K562 (cell line): ENCODE measurements around the gene MBD1. TPM values are rescaled to one million over a fixed set of nuclear protein-coding genes. Genes with fewer than 3 reads are reported as not detected.
A peak's percentile ranks its signal among the peaks of the same experiment; 100 is the strongest.

Source experiments
- ADNP ChIP-seq: fragments of 200-800 bp; sonication (Bioruptor generic); IDR thresholded peaks from 2 replicates; pipeline ENCODE4 v1.6.1; 2016; ENCODE audit warnings: missing genetic modification characterization, missing compliant biosample characterization
- BRF1 ChIP-seq: IDR thresholded peaks from 3 replicates; pipeline ENCODE4 v1.6.1; 2011; ENCODE audit warnings: borderline replicate concordance, mild to moderate bottlenecking; ENCODE audit not compliant: insufficient read length; ENCODE audit errors: extremely low read depth
- CREB1 ChIP-seq, 2 experiments: sonication (generic) in 1 of 2; formaldehyde crosslinking in 1 of 2; IDR thresholded peaks; 2 replicates each; pipeline versions ENCODE4 v1.6.1 to v1.8.0; 2012 to 2022; ENCODE audit warnings: inconsistent platforms in 1 of 2, mild to moderate bottlenecking in 1 of 2, missing genetic modification reagents in 1 of 2, moderate library complexity in 1 of 2
- EWSR1 ChIP-seq: fragments of 450-650 bp; IDR thresholded peaks from 2 replicates; pipeline ENCODE4 v1.6.1; 2018; ENCODE audit warnings: borderline replicate concordance, mild to moderate bottlenecking, low read depth, moderate library complexity; ENCODE audit not compliant: partially characterized antibody
- PHF20 ChIP-seq: fragments of 450-650 bp; IDR thresholded peaks from 2 replicates; pipeline ENCODE4 v1.6.1; 2018; ENCODE audit not compliant: partially characterized antibody
- SUPT5H ChIP-seq: fragments of 450-650 bp; IDR thresholded peaks from 2 replicates; pipeline ENCODE4 v1.6.1; 2016
- YBX1 ChIP-seq: fragments of 450-650 bp; IDR thresholded peaks from 2 replicates; pipeline ENCODE4 v1.7.1; 2016; ENCODE audit warnings: mild to moderate bottlenecking
- ZNF324 ChIP-seq: fragments of 250-450 bp; sonication (Bioruptor Pico); IDR thresholded peaks from 2 replicates; pipeline ENCODE4 v1.4.0; 2020; ENCODE audit warnings: mild to moderate bottlenecking
- ZSCAN32 ChIP-seq: fragments of 450-650 bp; formaldehyde crosslinking; IDR thresholded peaks from 2 replicates; pipeline ENCODE4 v1.4.0; 2020; ENCODE audit warnings: mild to moderate bottlenecking, moderate library complexity
- polyA plus RNA-seq, 8 experiments: library from polyadenylated mRNA; depleted of rRNA in 4 of 8; stranded (reverse) in 5 of 8; unstranded in 3 of 8; fragments of >200 nt; fragmentation: Nextera tagmentation in 2 of 8; fragmentation: Illumina TruSeq in 1 of 8; extraction: Ambion mirVana in 2 of 8; extraction: Trizol in 1 of 8; gene quantifications; 2 replicates each; pipeline versions ENCODE4 v1.2.1 to v1.2.3, GENCODE V29; 2011 to 2014; ENCODE audit warnings: inconsistent platforms in 1 of 8, missing spikeins in 1 of 8
- total RNA-seq, 7 experiments: library from RNA; depleted of rRNA in 6 of 7; stranded (reverse); fragments of >200 nt in 6 of 7; fragmentation: Illumina TruSeq in 2 of 7; extraction: Trizol in 2 of 7; gene quantifications; 2 replicates each; pipeline versions ENCODE4 v1.2.1 to v1.2.3, GENCODE V29; 2011 to 2021; ENCODE audit warnings: low replicate concordance in 1 of 7
- TF ChIP-seq, protein P1 (sequence below): sonication (generic); formaldehyde crosslinking; IDR thresholded peaks from 2 replicates; pipeline ENCODE4 v1.8.1; 2023; ENCODE audit warnings: mild to moderate bottlenecking, missing genetic modification reagents
- TF ChIP-seq, protein P2 (sequence below): sonication (generic); formaldehyde crosslinking; IDR thresholded peaks from 2 replicates; pipeline ENCODE4 v1.9.0; 2022; ENCODE audit warnings: mild to moderate bottlenecking, missing genetic modification reagents
- TF ChIP-seq, protein P3 (sequence below): fragments of 450-650 bp; formaldehyde crosslinking; IDR thresholded peaks from 2 replicates; pipeline ENCODE4 v1.4.0; 2020; ENCODE audit warnings: mild to moderate bottlenecking, moderate library complexity
- TF ChIP-seq, protein P4 (sequence below): fragments of 450-650 bp; formaldehyde crosslinking; IDR thresholded peaks from 2 replicates; pipeline ENCODE4 v1.4.0; 2020; ENCODE audit warnings: mild to moderate bottlenecking, moderate library complexity
- TF ChIP-seq, protein P5 (sequence below): IDR thresholded peaks from 2 replicates; pipeline ENCODE4 v1.6.1; 2014; ENCODE audit warnings: antibody characterized with exemption
- TF ChIP-seq, protein P6 (sequence below): fragments of 250-450 bp; sonication (Bioruptor Pico); IDR thresholded peaks from 2 replicates; pipeline ENCODE4 v1.4.0; 2020; ENCODE audit warnings: mild to moderate bottlenecking
- TF ChIP-seq, protein P7 (sequence below): sonication (generic); formaldehyde crosslinking; IDR thresholded peaks from 2 replicates; pipeline ENCODE4 v1.9.0; 2022; ENCODE audit warnings: mild to moderate bottlenecking, missing genetic modification reagents

The MBD1 gene
- total and polyA plus RNA-seq, 9 of the 15 experiments (the other 6 are each of a cell fraction or from before 2014, with no cell fraction given) = 3.0 to 59.7 (median 31.7) TPM

DNA sequence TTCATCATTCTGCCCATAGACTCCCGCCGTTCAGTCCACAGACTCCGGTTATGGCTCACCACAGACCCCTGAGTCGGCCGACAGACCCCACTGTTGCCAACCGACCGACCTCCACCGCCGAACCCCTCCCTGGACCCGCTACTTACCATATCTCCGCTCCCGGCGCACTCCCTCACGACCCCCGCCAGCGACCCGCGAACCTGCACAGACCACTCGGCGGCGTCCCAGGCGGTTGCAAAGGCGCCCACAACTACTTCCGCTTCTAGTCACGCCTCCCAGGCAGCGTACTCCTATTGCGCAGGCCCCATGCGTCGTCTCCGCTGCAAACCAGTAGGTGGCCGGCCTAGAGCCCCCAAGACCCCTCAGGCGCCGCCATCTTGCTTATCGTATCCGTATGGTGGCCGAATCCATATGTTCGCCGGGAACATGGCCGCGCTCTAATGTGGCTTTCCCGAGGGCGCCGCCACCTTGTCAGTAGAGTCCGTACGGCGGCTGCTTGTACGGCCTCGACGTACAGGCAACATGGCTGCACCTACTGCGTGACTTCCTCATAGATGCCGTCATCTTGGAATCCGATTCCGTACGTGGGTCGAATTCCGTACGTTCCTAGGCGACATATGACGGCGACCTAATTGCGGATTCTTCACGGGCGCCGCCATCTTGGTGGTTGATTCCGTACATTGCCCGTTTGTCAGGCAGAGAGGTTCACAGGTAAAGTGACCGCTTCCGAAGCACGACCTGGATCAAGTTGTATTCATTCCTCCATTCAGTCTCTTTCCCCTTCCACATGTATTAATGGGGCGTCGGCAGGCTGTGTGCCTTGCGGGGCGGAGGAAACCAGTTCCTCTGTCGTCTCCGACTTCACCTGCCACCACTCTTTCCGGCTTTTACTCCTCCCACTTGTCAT lies 6.4 kb upstream of the MBD1 start, which contains the start of gene CXXC1 (continued):
- TF ChIP-seq, protein P1, sequence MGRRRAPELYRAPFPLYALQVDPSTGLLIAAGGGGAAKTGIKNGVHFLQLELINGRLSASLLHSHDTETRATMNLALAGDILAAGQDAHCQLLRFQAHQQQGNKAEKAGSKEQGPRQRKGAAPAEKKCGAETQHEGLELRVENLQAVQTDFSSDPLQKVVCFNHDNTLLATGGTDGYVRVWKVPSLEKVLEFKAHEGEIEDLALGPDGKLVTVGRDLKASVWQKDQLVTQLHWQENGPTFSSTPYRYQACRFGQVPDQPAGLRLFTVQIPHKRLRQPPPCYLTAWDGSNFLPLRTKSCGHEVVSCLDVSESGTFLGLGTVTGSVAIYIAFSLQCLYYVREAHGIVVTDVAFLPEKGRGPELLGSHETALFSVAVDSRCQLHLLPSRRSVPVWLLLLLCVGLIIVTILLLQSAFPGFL (CRISPR knock-in tag) = no peak
- TF ChIP-seq, protein P2, sequence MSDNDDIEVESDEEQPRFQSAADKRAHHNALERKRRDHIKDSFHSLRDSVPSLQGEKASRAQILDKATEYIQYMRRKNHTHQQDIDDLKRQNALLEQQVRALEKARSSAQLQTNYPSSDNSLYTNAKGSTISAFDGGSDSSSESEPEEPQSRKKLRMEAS (CRISPR knock-in tag) = peak; percentile 91
- TF ChIP-seq PHF20 (peak; percentile 34), ADNP (tag) (no peak), ZNF324 (no peak), BRF1 (no peak), EWSR1 (no peak), CREB1 (IDR thresholded peaks at IDR 0.05) (peak; percentile 34), CREB1 (CRISPR knock-in tag; IDR thresholded peaks at IDR 0.05) (peak; percentile 91), ZSCAN32 (no peak), YBX1 (no peak), SUPT5H (peak; percentile 75)
- TF ChIP-seq, protein P3, sequence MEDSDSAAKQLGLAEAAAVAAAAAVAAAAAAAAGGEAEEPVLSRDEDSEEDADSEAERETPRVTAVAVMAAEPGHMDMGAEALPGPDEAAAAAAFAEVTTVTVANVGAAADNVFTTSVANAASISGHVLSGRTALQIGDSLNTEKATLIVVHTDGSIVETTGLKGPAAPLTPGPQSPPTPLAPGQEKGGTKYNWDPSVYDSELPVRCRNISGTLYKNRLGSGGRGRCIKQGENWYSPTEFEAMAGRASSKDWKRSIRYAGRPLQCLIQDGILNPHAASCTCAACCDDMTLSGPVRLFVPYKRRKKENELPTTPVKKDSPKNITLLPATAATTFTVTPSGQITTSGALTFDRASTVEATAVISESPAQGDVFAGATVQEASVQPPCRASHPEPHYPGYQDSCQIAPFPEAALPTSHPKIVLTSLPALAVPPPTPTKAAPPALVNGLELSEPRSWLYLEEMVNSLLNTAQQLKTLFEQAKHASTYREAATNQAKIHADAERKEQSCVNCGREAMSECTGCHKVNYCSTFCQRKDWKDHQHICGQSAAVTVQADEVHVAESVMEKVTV = no peak
- TF ChIP-seq, protein P4, sequence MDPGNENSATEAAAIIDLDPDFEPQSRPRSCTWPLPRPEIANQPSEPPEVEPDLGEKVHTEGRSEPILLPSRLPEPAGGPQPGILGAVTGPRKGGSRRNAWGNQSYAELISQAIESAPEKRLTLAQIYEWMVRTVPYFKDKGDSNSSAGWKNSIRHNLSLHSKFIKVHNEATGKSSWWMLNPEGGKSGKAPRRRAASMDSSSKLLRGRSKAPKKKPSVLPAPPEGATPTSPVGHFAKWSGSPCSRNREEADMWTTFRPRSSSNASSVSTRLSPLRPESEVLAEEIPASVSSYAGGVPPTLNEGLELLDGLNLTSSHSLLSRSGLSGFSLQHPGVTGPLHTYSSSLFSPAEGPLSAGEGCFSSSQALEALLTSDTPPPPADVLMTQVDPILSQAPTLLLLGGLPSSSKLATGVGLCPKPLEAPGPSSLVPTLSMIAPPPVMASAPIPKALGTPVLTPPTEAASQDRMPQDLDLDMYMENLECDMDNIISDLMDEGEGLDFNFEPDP (CRISPR knock-in tag) = no peak
- TF ChIP-seq, protein P5, sequence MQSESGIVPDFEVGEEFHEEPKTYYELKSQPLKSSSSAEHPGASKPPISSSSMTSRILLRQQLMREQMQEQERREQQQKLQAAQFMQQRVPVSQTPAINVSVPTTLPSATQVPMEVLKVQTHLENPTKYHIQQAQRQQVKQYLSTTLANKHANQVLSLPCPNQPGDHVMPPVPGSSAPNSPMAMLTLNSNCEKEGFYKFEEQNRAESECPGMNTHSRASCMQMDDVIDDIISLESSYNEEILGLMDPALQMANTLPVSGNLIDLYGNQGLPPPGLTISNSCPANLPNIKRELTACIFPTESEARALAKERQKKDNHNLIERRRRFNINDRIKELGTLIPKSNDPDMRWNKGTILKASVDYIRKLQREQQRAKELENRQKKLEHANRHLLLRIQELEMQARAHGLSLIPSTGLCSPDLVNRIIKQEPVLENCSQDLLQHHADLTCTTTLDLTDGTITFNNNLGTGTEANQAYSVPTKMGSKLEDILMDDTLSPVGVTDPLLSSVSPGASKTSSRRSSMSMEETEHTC = no peak
- TF ChIP-seq, protein P6, sequence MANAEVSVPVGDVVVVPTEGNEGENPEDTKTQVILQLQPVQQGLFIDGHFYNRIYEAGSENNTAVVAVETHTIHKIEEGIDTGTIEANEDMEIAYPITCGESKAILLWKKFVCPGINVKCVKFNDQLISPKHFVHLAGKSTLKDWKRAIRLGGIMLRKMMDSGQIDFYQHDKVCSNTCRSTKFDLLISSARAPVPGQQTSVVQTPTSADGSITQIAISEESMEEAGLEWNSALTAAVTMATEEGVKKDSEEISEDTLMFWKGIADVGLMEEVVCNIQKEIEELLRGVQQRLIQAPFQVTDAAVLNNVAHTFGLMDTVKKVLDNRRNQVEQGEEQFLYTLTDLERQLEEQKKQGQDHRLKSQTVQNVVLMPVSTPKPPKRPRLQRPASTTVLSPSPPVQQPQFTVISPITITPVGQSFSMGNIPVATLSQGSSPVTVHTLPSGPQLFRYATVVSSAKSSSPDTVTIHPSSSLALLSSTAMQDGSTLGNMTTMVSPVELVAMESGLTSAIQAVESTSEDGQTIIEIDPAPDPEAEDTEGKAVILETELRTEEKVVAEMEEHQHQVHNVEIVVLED (CRISPR knock-in tag) = peak; percentile 93
- TF ChIP-seq, protein P7, sequence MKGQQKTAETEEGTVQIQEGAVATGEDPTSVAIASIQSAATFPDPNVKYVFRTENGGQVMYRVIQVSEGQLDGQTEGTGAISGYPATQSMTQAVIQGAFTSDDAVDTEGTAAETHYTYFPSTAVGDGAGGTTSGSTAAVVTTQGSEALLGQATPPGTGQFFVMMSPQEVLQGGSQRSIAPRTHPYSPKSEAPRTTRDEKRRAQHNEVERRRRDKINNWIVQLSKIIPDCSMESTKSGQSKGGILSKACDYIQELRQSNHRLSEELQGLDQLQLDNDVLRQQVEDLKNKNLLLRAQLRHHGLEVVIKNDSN = no peak; the same call in 1 of the 2 replicates
